Activated naive CD4-positive, alpha-beta T cell treated with anti-CD3 and anti-CD28 coated beads for 36 hours (primary cell): Measurements from ENCODE around the gene NPAT. TPM values are rescaled to one million over a fixed set of nuclear protein-coding genes. Genes with fewer than 3 reads are reported as not detected.

Source experiments
- CTCF ChIA-PET: fragments of 350-600 bp; sonication (Branson Sonifier 250); formaldehyde crosslinking; loops from one replicate; lab custom pipeline; 2021; ENCODE audit warnings: antibody characterized with exemption; lab: Charles Lee
- DNase-seq: peaks from one replicate; pipeline ENCODE4 v3.0.0-alpha.2; 2020
- H3K27ac Mint-ChIP-seq: one replicate; pipeline ENCODE4 v1.8.0; 2021; ENCODE audit warnings: mild to moderate bottlenecking, mixed read lengths
- H3K27me3 Mint-ChIP-seq: one replicate; pipeline ENCODE4 v1.8.0; 2021; ENCODE audit warnings: low read depth, mixed read lengths
- H3K36me3 Mint-ChIP-seq: one replicate; pipeline ENCODE4 v1.8.0; 2021; ENCODE audit warnings: low read depth, mixed read lengths
- H3K4me1 Mint-ChIP-seq: one replicate; pipeline ENCODE4 v1.8.0; 2021; ENCODE audit warnings: low read depth, mixed read lengths
- H3K4me3 Mint-ChIP-seq: one replicate; pipeline ENCODE4 v1.8.0; 2021; ENCODE audit warnings: mild to moderate bottlenecking, moderate library complexity, mixed read lengths
- H3K9me3 Mint-ChIP-seq: one replicate; pipeline ENCODE4 v1.8.0; 2021; ENCODE audit warnings: mixed read lengths
- intact Hi-C: fragments of 100-400 bp; cut with micrococcal nuclease; formaldehyde crosslinking; loops from one replicate; pipeline ENCODE4 v1.15.1; 2023
- total RNA-seq, 2 experiments: library from RNA; stranded (reverse); gene quantifications; one replicate each; pipeline ENCODE4 v1.2.3, GENCODE V29; 2021

Gene NPAT
- total RNA-seq: 10 to 100 TPM; 22.2 to 22.3 TPM

DNA sequence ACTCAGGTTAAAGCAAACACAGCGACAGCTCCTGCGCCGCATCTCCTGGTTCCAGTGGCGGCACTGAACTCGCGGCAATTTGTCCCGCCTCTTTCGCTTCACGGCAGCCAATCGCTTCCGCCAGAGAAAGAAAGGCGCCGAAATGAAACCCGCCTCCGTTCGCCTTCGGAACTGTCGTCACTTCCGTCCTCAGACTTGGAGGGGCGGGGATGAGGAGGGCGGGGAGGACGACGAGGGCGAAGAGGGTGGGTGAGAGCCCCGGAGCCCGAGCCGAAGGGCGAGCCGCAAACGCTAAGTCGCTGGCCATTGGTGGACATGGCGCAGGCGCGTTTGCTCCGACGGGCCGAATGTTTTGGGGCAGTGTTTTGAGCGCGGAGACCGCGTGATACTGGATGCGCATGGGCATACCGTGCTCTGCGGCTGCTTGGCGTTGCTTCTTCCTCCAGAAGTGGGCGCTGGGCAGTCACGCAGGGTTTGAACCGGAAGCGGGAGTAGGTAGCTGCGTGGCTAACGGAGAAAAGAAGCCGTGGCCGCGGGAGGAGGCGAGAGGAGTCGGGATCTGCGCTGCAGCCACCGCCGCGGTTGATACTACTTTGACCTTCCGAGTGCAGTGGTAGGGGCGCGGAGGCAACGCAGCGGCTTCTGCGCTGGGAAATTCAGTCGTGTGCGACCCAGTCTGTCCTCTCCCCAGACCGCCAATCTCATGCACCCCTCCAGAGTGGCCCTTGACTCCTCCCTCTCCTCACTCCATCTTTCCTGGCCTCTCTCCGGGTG, at the start of gene NPAT, which contains the start of gene ATM:
NPAT (minus strand) TSS at position 65 of the 774 bp plus-strand sequence. CDS start 102 bp downstream, outside the sequence.
ATM (plus strand) TSS at position 494 of the 774 bp plus-strand sequence. CDS start 4,558 bp downstream, outside the sequence.
- Mint-ChIP-seq H3K9me3 (no peaks in the 10 kb centered on the region), H3K4me1 (peaks cover 34% of the 10 kb centered on the region), H3K27me3 (no peaks in the 10 kb centered on the region), H3K36me3 (peaks cover 7% of the 10 kb centered on the region), H3K27ac (no peak within 1 kb of the TSS), H3K4me3 (no peak within 1 kb of the TSS)
- intact Hi-C loops: loop anchor here (1.0 to 5.0 kb wide), 17 partner anchors 19 to 655 kb away; partner anchors contain the start of genes ACAT1, ALKBH8, C11orf65 and CUL5
- peak; percentile 99 for DNase-seq
- CTCF ChIA-PET: interaction anchor here (0.6 to 7.0 kb wide), 7 partner anchors 16 to 427 kb away, joined by 3 to 87 read pairs (median 3); partner anchors contain the start of gene ACAT1

DNA sequence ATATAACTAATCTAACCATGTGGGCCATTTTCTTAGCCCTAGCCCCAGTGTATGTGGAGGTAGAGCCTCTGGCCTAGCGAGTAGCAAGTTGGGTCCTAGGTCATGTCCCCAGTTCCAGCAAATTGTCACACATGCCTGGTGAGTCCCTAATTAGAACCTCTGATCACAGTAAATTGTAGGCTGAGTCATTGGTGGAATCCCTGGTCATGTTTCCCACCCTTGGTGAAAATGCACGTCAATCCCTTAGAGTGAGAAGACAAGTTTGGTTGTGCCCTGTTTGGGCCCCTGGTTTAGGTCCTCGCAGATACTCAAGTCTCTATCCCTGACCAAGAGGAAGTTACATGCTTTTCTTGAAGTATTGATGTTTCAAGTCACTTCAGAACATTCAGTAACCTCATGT, 47.1 kb upstream of the NPAT start:
- intact Hi-C loops: loop anchor here (1.0 to 2.0 kb wide), 3 partner anchors 15 to 46 kb away; partner anchors contain the start of gene ATM
- no peak overlapping the region for H3K4me3 Mint-ChIP-seq
- H3K36me3 Mint-ChIP-seq: peaks cover 29% of the 10 kb centered on the region
- peak overlapping the region; percentile 82 for H3K27ac Mint-ChIP-seq
- H3K9me3 Mint-ChIP-seq: peaks cover 12% of the 10 kb centered on the region
- H3K27me3 Mint-ChIP-seq: no peaks in the 10 kb centered on the region
- peaks cover 41% of the 10 kb centered on the region for H3K4me1 Mint-ChIP-seq
- CTCF ChIA-PET: no interaction called here
- peak; percentile 49 for DNase-seq

DNA sequence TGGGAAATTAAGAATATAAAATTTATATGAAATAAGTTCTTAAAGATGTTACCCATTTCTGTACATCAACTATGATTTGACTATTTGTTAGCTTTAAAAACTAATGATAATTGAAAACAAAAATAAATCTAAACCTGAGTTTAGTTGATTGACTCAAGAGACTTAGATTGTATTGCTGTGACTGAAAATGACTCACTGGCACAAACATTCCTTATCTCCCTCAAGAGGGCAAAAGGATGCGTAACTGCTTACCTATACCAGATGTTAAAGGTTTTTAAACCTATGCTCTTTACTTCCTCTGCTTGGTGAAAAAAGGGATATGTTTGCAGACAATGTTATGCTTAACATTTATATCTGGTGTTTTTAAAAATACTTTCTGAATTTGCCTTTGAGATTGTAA, 30.7 kb upstream of the NPAT start:
- DNase-seq: no peak
- CTCF ChIA-PET: interaction anchor here (0.8 to 1.6 kb wide), 3 partner anchors 13 to 26 kb away, joined by 3 to 5 read pairs (median 4); no protein-coding TSS in a partner anchor
- intact Hi-C loops: no loop called here
- Mint-ChIP-seq H3K9me3 (no peaks in the 10 kb centered on the region), H3K4me1 (peaks cover 52% of the 10 kb centered on the region), H3K36me3 (peaks cover 16% of the 10 kb centered on the region), H3K27me3 (no peaks in the 10 kb centered on the region), H3K4me3 (no peak overlapping the region), H3K27ac (no peak overlapping the region)

DNA sequence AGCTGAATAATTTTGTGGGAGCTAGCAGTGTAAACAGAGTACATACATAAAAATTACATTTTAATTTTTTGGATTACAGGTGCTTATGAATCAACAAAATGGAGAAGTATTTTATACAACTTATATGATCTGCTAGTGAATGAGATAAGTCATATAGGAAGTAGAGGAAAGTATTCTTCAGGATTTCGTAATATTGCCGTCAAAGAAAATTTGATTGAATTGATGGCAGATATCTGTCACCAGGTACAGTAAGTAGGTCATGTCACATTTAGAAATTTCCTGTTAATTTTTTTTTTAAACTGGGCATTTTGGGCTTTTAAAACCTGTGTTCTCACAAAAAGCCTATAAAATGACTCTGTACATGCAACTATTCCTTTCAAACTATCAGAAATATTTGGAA, 24.4 kb upstream of the NPAT start:
- H3K4me3 Mint-ChIP-seq: no peak overlapping the region
- H3K27me3 Mint-ChIP-seq: no peaks in the 10 kb centered on the region
- peak overlapping the region; percentile 63 for H3K27ac Mint-ChIP-seq
- peaks cover 8% of the 10 kb centered on the region for H3K36me3 Mint-ChIP-seq
- no peak for DNase-seq
- H3K4me1 Mint-ChIP-seq: peaks cover 68% of the 10 kb centered on the region
- H3K9me3 Mint-ChIP-seq: no peaks in the 10 kb centered on the region
- CTCF ChIA-PET: interaction anchor here (0.9 kb wide), 1 partner anchor 10 kb away, joined by 4 read pairs; no protein-coding TSS in a partner anchor
- intact Hi-C loops: no loop called here

DNA sequence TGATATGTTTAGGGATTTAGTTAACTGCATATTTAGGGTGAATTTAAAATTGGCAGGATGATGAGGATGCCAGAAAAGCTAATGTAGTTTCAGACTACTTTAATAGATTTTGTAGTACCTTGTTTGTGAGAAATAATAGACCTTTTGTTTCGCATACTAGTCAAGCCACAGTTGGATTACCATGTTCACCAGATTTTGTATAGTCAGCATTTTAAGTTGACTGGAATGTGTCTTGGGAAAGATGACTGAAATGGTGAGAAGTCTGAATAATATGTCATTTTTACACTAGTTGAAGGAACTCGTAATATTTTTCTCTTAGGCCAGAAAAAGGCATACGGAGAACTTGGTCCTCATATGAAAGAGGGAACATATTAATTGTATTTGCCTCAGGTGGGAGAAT, 23.9 kb upstream of the NPAT start:
- CTCF ChIA-PET: interaction anchor here (0.6 to 0.9 kb wide), 2 partner anchors 9 to 47 kb away, joined by 3 to 4 read pairs; no protein-coding TSS in a partner anchor
- peaks cover 5% of the 10 kb centered on the region for H3K36me3 Mint-ChIP-seq
- no peak for DNase-seq
- H3K27ac Mint-ChIP-seq: peak overlapping the region; percentile 63
- no peaks in the 10 kb centered on the region for H3K9me3 Mint-ChIP-seq
- H3K4me3 Mint-ChIP-seq: no peak overlapping the region
- intact Hi-C loops: no loop called here
- H3K27me3 Mint-ChIP-seq: no peaks in the 10 kb centered on the region
- peaks cover 68% of the 10 kb centered on the region for H3K4me1 Mint-ChIP-seq

DNA sequence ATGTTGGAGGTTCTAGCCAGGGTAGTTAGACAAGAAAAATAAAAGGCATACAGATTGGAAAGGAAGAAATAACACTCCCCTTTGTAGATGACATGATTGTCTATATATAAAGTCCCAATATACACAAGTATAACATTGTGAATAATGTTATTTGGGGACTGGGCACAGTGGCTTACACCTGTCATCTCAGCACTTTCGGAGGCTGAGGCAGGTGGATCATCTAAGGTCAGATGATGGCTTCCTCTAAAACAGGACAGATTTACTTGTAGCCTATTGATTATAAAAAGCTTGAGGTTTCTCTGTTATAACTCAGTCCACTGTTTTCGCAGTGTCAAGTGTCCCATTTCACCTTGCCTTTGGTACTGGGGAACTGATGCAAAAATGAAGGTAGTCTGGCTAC, 20.0 kb upstream of the NPAT start:
- no peak overlapping the region for H3K4me3 Mint-ChIP-seq
- intact Hi-C loops: loop anchor here (1.0 kb wide), 1 partner anchor 13 kb away; no protein-coding TSS in a partner anchor
- H3K4me1 Mint-ChIP-seq: peaks cover 81% of the 10 kb centered on the region

DNA sequence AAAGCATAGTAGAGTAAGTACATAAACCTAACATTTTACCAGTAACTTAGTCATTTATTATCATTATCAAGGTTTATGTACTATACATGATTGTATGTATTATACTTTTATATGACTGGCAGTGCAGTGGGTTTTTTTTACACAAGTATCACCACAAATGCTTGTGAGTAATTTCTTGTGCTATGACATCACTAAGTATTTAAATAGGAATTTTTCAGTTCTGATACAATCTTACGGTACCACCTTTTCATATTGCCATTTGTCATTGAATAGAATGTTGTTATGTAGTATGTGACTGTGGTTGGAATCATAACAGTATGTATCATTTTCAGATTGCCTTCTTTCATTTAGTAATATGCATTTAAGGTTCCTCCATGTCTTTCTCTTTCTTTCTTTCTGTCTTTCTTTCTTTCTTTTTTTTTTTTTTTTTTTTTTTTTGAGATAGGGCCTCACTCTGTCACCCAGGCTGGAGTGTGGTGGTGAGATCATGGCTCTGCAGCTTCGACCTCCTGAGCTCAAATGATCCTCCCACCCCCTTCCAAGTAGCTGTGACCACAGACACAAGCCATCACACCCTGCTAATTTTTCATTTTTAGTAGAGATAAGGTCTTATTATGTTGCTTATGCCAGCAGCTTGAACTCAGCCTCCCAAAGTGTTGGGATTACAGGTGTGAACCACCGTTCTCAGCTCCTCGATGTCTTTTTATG, 19.0 kb upstream of the NPAT start:
- Mint-ChIP-seq H3K36me3 (peaks cover 11% of the 10 kb centered on the region), H3K27me3 (no peaks in the 10 kb centered on the region), H3K27ac (peak overlapping the region; percentile 87), H3K4me3 (peak overlapping the region; percentile 42), H3K4me1 (peaks cover 81% of the 10 kb centered on the region), H3K9me3 (no peaks in the 10 kb centered on the region)
- CTCF ChIA-PET: interaction anchor here (0.7 to 9.1 kb wide), 5 partner anchors 10 to 648 kb away, joined by 3 to 87 read pairs (median 4); partner anchors contain the start of genes ATM and NPAT
- DNase-seq: peak; percentile 54
- intact Hi-C loops: loop anchor here (1.0 kb wide), 5 partner anchors 14 to 61 kb away; partner anchors contain the start of gene ATM

More for the DNA sequence above, 20.0 kb upstream of the NPAT start:
- peak overlapping the region; percentile 87 for H3K27ac Mint-ChIP-seq
- no peaks in the 10 kb centered on the region for H3K9me3 Mint-ChIP-seq
- peak; percentile 42 for DNase-seq
- H3K27me3 Mint-ChIP-seq: no peaks in the 10 kb centered on the region
- peaks cover 10% of the 10 kb centered on the region for H3K36me3 Mint-ChIP-seq
- CTCF ChIA-PET: interaction anchor here (9.1 kb wide), 1 partner anchor 19 kb away, joined by 87 read pairs; the partner anchor contains the start of genes ATM and NPAT

DNA sequence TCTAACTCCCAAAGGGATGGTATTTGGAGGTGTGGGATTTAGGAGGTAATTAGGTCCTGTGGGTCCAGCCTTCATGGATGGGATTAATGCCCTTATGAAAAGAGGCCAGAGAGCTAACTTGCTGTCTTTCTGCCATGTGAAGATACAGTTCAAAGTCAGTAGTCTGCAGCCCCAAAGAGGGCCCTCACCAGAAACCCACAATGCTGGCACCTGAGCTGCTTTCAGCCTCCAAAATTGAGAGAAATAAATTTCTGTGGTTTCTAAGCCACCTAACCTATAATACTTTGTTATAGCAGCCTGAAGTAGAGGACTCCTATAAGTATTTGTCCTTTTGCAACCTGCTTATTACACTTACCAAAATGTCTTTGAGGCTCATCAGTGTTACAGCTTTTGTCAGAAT, 16.6 kb upstream of the NPAT start:
- no peaks in the 10 kb centered on the region for H3K27me3 Mint-ChIP-seq
- peaks cover 76% of the 10 kb centered on the region for H3K4me1 Mint-ChIP-seq
- DNase-seq: no peak
- no peak overlapping the region for H3K4me3 Mint-ChIP-seq
- H3K36me3 Mint-ChIP-seq: peaks cover 7% of the 10 kb centered on the region
- H3K9me3 Mint-ChIP-seq: no peaks in the 10 kb centered on the region
- intact Hi-C loops: loop anchor here (5.0 kb wide), 1 partner anchor 382 kb away; the partner anchor contains the start of gene SLC35F2
- peak overlapping the region; percentile 78 for H3K27ac Mint-ChIP-seq
- CTCF ChIA-PET: interaction anchor here (0.6 to 9.1 kb wide), 4 partner anchors 16 to 254 kb away, joined by 3 to 87 read pairs (median 3); partner anchors contain the start of genes ATM and NPAT

DNA sequence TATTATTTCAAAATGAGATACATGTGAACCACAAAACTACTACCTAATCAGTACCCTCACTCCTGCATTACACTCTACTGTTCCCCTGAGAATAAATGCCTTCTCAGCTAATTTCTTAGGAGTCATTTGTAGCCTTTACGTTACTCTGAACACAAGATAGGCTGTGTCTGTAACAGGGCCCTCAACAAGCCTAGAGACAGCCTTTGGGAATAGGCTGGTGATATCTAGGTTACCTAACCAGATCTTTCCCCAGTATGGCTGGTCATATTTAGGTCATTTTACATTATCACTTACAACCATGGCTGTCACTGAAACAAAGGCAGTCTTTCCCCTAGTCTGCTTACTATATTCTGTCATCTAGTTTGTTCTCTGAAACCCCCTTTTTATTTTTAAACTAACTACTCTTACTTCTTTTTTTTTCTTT, 14.6 kb upstream of the NPAT start:
- CTCF ChIA-PET: interaction anchor here (0.7 to 9.1 kb wide), 9 partner anchors 8 to 83 kb away, joined by 3 to 87 read pairs (median 4); partner anchors contain the start of genes ATM and NPAT
- no peak for DNase-seq
- H3K4me3 Mint-ChIP-seq: peak overlapping the region; percentile 64
- H3K36me3 Mint-ChIP-seq: peaks cover 14% of the 10 kb centered on the region
- H3K4me1 Mint-ChIP-seq: peaks cover 75% of the 10 kb centered on the region
- H3K9me3 Mint-ChIP-seq: no peaks in the 10 kb centered on the region
- H3K27me3 Mint-ChIP-seq: no peaks in the 10 kb centered on the region
- peak overlapping the region; percentile 91 for H3K27ac Mint-ChIP-seq
- intact Hi-C loops: loop anchor here (2.0 to 5.0 kb wide), 3 partner anchors 42 to 380 kb away; partner anchors contain the start of genes C11orf65 and SLC35F2

DNA sequence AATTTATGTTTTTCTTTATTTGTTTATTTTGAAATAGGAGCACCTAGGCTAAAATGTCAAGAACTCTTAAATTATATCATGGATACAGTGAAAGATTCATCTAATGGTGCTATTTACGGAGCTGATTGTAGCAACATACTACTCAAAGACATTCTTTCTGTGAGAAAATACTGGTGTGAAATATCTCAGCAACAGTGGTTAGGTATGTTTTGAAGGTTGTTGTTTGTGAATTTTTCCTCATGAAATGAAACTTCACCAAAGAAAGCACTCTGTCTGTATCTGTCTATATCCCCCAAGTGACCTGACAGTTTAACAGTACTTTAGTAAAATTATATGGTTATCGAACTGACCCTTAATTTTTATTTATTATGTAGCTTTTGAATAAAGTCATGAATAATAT, 13.2 kb upstream of the NPAT start:
- no peaks in the 10 kb centered on the region for H3K27me3 Mint-ChIP-seq
- H3K4me3 Mint-ChIP-seq: peak overlapping the region; percentile 64
- no peaks in the 10 kb centered on the region for H3K9me3 Mint-ChIP-seq
- CTCF ChIA-PET: interaction anchor here (9.1 kb wide), 1 partner anchor 12 kb away, joined by 87 read pairs; the partner anchor contains the start of genes ATM and NPAT
- no peak for DNase-seq
- peak overlapping the region; percentile 91 for H3K27ac Mint-ChIP-seq
- intact Hi-C loops: loop anchor here (1.0 to 5.0 kb wide), 7 partner anchors 10 to 386 kb away; partner anchors contain the start of genes C11orf65 and SLC35F2
- peaks cover 18% of the 10 kb centered on the region for H3K36me3 Mint-ChIP-seq
- peaks cover 78% of the 10 kb centered on the region for H3K4me1 Mint-ChIP-seq

DNA sequence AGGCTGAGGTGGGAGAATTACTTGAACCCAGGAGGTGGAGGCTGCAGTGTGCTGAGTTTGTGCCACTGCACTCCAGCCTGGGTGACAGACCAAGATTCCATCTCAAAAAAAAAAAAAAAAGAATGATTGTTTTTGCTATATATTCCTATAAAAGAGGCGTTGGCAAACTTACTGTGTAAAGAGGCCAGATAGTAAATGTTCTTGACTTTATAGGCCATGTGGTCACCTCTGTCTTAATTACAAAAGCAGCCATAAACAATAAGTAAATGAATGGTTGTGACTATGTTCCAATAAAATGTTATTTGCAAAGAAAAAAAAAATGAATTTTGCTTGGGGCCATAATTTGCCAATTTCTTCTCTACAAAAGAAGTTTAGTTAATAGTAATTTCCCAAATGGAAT, 12.8 kb upstream of the NPAT start:
- Mint-ChIP-seq H3K27me3 (no peaks in the 10 kb centered on the region), H3K4me3 (no peak overlapping the region), H3K36me3 (peaks cover 18% of the 10 kb centered on the region), H3K4me1 (peaks cover 78% of the 10 kb centered on the region), H3K9me3 (no peaks in the 10 kb centered on the region), H3K27ac (peak overlapping the region; percentile 24)
- no peak for DNase-seq
- intact Hi-C loops: loop anchor here (5.0 kb wide), 1 partner anchor 378 kb away; the partner anchor contains the start of gene SLC35F2
- CTCF ChIA-PET: interaction anchor here (9.1 kb wide), 1 partner anchor 12 kb away, joined by 87 read pairs; the partner anchor contains the start of genes ATM and NPAT
